Thyroid gland (tissue), 4 donors: ENCODE results near the gene SPCS2.

Experiments
- POLR2A ChIP-seq, 2 donors: fragments of 450-650 bp; IDR thresholded peaks; one replicate each; pipeline ENCODE4 v1.6.1; 2017; ENCODE audit warnings: antibody characterized with exemption in 2 of 2, mild to moderate bottlenecking in 2 of 2, moderate library complexity in 1 of 2
- TF ChIP-seq, protein P1 (sequence below), 6 experiments: fragments of 200-600 bp in 3 of 6; fragments of 450-650 bp in 3 of 6; sonication (generic) in 3 of 6; IDR thresholded peaks; one replicate each; pipeline ENCODE4 v1.5.1; 2016 to 2019; ENCODE audit warnings: antibody characterized with exemption in 6 of 6, mild to moderate bottlenecking in 2 of 6, inconsistent platforms in 1 of 6, moderate library complexity in 1 of 6

DNA sequence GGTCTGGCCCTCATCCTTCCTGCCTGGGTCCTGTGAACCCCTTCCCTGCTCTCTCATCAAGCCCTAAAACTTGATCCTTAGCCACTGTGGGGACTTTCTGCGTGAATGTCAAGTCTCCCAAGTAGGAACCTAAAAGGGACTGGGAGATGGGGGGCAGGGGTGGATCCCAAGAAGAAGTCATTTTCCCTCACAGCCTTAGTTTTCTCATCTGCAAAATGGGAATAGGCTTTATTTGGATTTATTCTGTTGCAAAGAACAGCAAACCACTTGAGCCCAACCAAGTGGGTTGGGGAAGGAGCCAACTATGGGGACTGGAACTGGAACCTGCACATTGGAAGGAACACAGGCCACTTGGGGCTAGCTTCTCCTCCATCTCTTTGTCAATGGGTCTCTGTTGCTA lies 76.5 kb downstream of the SPCS2 start:
- TF ChIP-seq, protein P1, sequence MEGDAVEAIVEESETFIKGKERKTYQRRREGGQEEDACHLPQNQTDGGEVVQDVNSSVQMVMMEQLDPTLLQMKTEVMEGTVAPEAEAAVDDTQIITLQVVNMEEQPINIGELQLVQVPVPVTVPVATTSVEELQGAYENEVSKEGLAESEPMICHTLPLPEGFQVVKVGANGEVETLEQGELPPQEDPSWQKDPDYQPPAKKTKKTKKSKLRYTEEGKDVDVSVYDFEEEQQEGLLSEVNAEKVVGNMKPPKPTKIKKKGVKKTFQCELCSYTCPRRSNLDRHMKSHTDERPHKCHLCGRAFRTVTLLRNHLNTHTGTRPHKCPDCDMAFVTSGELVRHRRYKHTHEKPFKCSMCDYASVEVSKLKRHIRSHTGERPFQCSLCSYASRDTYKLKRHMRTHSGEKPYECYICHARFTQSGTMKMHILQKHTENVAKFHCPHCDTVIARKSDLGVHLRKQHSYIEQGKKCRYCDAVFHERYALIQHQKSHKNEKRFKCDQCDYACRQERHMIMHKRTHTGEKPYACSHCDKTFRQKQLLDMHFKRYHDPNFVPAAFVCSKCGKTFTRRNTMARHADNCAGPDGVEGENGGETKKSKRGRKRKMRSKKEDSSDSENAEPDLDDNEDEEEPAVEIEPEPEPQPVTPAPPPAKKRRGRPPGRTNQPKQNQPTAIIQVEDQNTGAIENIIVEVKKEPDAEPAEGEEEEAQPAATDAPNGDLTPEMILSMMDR (IDR thresholded peaks at IDR 0.05), result no peak
- TF ChIP-seq POLR2A (IDR thresholded peaks at IDR 0.05), result no peak
